Esophagus muscularis mucosa (tissue), 4 donors: ENCODE results near the gene ADAT1. TPM values are rescaled to one million over a fixed set of nuclear protein-coding genes. Genes with fewer than 3 reads are reported as not detected.
A peak's percentile ranks its signal among the peaks of the same experiment; 100 is the strongest.

ENCODE experiments used
- DNase-seq: peaks from one replicate; pipeline ENCODE4 v3.0.0-alpha.2; 2017; ENCODE audit errors: extremely low spot score
- H3K27ac ChIP-seq, 4 donors: fragments of 200-600 bp; sonication (generic); replicated peaks in 1 of 4; 1 replicate in 3 of 4; 2 replicates in 1 of 4; pipeline ENCODE4 v1.5.1; 2016 to 2019; ENCODE audit warnings: mild to moderate bottlenecking in 1 of 4
- H3K27me3 ChIP-seq, 4 donors: fragments of 200-600 bp; sonication (generic); one replicate each; pipeline versions ENCODE4 v1.5.1 to v1.6.0; 2016 to 2019
- H3K36me3 ChIP-seq, 4 donors: fragments of 200-600 bp; sonication (generic); one replicate each; pipeline ENCODE4 v1.5.1; 2016 to 2019
- H3K4me1 ChIP-seq, 4 donors: fragments of 200-600 bp; sonication (generic); one replicate each; pipeline ENCODE4 v1.5.1; 2016 to 2019
- H3K4me3 ChIP-seq, 4 donors: fragments of 200-600 bp; sonication (generic); 1 replicate in 2 of 4; 2 replicates in 2 of 4; pipeline ENCODE4 v1.5.1; 2016 to 2019; ENCODE audit warnings: mild to moderate bottlenecking in 4 of 4, moderate library complexity in 1 of 4
- H3K9me3 ChIP-seq, 4 donors: fragments of 200-600 bp; sonication (generic); 1 replicate in 3 of 4; 2 replicates in 1 of 4; pipeline ENCODE4 v1.5.1; 2016 to 2019
- EP300 ChIP-seq: sonication (generic); formaldehyde crosslinking; IDR thresholded peaks from one replicate; pipeline ENCODE4 v1.6.1; 2017; ENCODE audit warnings: antibody characterized with exemption
- POLR2A ChIP-seq: fragments of 450-650 bp; IDR thresholded peaks from one replicate; pipeline ENCODE4 v1.6.1; 2017; ENCODE audit warnings: antibody characterized with exemption, moderate library complexity, mild to moderate bottlenecking, low read depth
- POLR2AphosphoS5 ChIP-seq, 2 donors: sonication (generic); formaldehyde crosslinking; IDR thresholded peaks; one replicate each; pipeline ENCODE4 v1.6.1; 2017; ENCODE audit warnings: antibody characterized with exemption in 2 of 2
- WGBS: methylation state at CpG from one replicate; pipeline ENCODE4 v1.1.5; 2018; 5-methylcytosine and 5-hydroxymethylcytosine counted together
- intact Hi-C: fragments of 100-400 bp; cut with DNase I; formaldehyde crosslinking; loops from one replicate; pipeline ENCODE4 v1.15.1; 2023
- total RNA-seq, 4 donors: library from RNA; depleted of rRNA; stranded (reverse); fragments of >200 nt; gene quantifications; one replicate each; pipeline versions ENCODE4 v1.1.0 to v1.2.1, GENCODE V29; 2016
- TF ChIP-seq, protein P1 (sequence below), 3 experiments: fragments of 200-600 bp in 2 of 3; fragments of 450-650 bp in 1 of 3; sonication (generic) in 2 of 3; IDR thresholded peaks; one replicate each; pipeline ENCODE4 v1.5.1; 2017 to 2019; ENCODE audit warnings: antibody characterized with exemption in 3 of 3, mild to moderate bottlenecking in 2 of 3, moderate library complexity in 1 of 3

The ADAT1 gene
- total RNA-seq, 4 donors from 2014 or later, result 17.0 to 33.6 (median 22.7) TPM

DNA sequence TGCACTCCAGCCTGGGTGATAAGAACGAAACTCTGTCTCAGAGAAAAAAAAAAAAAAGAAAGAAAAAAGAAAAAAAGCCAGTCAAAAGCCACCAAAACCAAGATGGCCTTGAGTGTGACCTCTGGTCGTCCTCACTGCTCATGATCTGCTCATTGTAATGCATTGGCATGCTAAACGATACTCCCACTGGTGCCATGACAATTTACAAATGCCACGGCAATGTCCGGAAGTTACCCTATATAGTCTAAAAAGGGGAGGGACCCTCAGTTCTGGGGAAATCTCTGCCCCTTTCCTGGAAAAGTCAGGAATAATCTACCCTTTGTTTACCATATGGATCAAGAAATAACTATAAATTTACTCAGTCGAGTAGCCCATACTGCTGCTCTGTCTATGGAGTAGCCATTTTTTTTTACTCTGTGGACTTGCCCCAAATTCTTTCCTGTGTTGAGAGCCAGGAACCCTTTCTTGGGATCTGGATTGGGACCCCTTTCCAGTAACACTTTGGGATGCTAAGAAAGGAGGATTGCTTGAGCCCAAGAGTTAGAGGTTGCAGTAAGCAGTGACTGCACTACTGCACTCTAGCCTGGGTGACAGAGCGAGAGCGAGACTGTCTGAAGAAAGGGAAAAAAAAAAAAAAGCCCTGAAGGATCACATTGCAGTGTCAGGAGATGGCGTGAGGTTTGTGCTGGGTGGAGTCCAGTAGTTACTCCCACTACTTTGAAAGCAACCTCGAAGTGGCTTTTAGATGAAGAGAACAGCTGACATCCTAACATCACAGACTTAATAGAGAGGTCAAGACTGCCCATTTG is 63.3 kb downstream of the ADAT1 start:
- H3K4me3 ChIP-seq, result no peak overlapping the region
- H3K9me3 ChIP-seq, result no peaks in the 10 kb centered on the region
- TF ChIP-seq POLR2AphosphoS5 (IDR thresholded peaks at IDR 0.05) (no peak), POLR2A (no peak), EP300 (no peak)
- TF ChIP-seq, protein P1, sequence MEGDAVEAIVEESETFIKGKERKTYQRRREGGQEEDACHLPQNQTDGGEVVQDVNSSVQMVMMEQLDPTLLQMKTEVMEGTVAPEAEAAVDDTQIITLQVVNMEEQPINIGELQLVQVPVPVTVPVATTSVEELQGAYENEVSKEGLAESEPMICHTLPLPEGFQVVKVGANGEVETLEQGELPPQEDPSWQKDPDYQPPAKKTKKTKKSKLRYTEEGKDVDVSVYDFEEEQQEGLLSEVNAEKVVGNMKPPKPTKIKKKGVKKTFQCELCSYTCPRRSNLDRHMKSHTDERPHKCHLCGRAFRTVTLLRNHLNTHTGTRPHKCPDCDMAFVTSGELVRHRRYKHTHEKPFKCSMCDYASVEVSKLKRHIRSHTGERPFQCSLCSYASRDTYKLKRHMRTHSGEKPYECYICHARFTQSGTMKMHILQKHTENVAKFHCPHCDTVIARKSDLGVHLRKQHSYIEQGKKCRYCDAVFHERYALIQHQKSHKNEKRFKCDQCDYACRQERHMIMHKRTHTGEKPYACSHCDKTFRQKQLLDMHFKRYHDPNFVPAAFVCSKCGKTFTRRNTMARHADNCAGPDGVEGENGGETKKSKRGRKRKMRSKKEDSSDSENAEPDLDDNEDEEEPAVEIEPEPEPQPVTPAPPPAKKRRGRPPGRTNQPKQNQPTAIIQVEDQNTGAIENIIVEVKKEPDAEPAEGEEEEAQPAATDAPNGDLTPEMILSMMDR (IDR thresholded peaks at IDR 0.05), result no peak
- H3K36me3 ChIP-seq, result no peaks in the 10 kb centered on the region
- peaks cover 8 to 18% (median 15%) of the 10 kb centered on the region in 4 donors for H3K4me1 ChIP-seq
- H3K27me3 ChIP-seq, result no peaks in the 10 kb centered on the region
- 64% methylated on average over 10 of the region's 10 CpGs for WGBS
- DNase-seq, result no peak
- H3K27ac ChIP-seq, result no peak overlapping the region
- intact Hi-C loops, result loop anchor here (10.0 kb wide), 1 partner anchor 85 kb away; the partner anchor contains the start of genes KARS1 and TERF2IP

DNA sequence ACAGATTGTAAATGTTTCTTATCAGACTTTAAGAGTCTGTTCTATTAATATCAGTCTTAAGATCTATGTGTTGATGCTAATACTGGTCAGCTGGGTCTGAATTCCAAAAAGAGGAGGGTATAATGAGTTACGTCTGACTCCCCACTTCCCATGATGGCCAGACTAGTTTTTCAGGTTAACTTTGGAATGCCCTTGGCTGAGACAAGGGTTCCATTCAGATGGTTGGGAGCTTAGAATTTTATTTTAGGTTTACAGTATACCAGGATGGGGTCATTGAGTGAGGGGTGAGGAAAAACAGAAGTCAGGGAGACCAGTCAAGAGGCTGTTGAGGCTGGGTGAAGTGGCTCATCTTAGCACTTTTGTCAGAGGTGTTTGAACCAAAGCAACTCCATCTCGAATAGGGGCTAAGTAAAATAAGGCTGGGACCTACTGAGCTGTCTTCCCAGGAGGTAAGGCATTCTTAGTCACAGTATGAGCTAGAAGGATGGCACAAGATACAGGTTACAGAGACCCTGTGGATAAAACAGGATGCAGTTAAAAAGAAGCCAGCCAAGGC is 64.2 kb downstream of the ADAT1 start:
- intact Hi-C loops, result loop anchor here (10.0 kb wide), 1 partner anchor 86 kb away; the partner anchor contains the start of genes KARS1 and TERF2IP
- no peak overlapping the region for H3K4me3 ChIP-seq
- no peak overlapping the region for H3K27ac ChIP-seq
- DNase-seq, result no peak
- peaks cover 8 to 25% (median 19%) of the 10 kb centered on the region in 4 donors for H3K4me1 ChIP-seq
- no peaks in the 10 kb centered on the region for H3K27me3 ChIP-seq
- no peak for TF ChIP-seq POLR2A
- H3K36me3 ChIP-seq, result no peaks in the 10 kb centered on the region
- H3K9me3 ChIP-seq, result no peaks in the 10 kb centered on the region
- WGBS, result 82% methylated on average over 2 of the region's 2 CpGs

DNA sequence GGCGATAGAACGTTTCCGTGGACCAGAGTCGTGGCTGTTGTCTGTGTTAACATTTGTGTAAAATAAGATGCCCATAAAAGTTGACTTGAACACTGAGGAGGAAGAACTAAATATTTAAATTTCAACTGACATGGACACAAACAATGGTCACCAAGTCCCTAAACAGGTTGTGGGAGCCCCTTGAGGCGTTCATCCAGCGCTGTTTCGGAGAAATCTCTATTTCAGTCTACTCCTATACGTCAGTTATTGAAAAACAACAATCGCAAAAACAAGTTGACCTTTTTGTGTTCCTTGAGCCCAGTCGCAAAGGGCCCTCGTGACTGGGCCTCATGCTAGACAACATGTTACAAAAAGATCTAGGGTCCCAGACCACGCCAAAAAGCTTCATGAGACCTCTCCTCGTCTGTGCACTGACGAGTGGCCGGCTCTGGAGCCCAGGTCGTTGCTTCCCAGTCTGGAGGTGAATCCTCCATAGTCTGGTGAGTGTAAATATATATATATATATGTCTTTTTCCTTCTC is 66.6 kb downstream of the ADAT1 start:
- Histone ChIP-seq H3K27me3 (no peaks in the 10 kb centered on the region), H3K27ac (peak overlapping the region; percentile 78 to 89 (median 85)), H3K9me3 (no peaks in the 10 kb centered on the region), H3K4me1 (peaks cover 8 to 25% (median 19%) of the 10 kb centered on the region in 4 donors), H3K36me3 (no peaks in the 10 kb centered on the region), H3K4me3 (peak overlapping the region; percentile 82 to 90 (median 82))
- intact Hi-C loops, result loop anchor here (10.0 kb wide), 1 partner anchor 88 kb away; the partner anchor contains the start of genes KARS1 and TERF2IP
- DNase-seq, result no peak
- 38% methylated on average over 16 of the region's 16 CpGs for WGBS
- TF ChIP-seq, protein P1 (IDR thresholded peaks at IDR 0.05), result no peak
- TF ChIP-seq POLR2A, result peak; percentile 12

DNA sequence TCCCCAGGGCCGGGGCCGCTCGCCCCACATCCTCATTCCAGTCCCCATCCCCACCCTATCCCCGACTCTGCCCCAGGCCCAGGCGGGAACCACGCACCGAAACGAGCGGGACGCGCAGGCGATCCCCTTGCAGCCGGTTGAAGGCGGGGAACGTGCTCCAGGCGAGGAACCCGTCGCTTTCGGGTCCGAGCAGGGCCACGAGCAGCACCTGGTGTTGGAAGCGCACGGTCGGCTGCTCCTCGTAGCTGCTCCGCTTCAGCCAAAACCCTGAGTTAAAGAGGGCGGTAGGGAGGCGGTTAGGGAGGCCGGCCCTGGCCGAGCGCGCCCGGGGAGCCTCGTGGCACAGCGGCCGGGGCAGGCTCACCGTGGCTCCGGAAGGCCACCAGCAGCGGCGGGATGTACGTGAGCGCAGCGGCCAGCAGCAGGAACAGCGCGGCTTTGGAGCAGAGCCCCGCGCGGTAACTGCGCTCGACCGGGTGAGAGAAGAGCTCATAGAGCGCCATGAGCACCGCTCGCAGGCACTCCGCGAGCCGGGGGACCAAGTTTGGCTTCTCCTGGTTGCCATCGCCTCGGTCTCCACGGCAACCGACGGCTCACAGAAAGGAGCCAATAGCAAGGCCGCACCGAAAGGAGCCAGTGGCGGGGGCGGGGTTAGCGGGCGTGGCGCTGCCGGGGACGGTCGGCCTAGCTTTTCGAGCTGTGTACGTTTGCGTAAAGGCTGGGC is 67.2 kb downstream of the ADAT1 start, which contains the start of gene TMEM231:
Gene TMEM231 (minus strand): TSS at position 546 of the 724 bp plus-strand sequence. CDS start 43 bp downstream, at position 503.
- intact Hi-C loops, result loop anchor here (10.0 kb wide), 1 partner anchor 89 kb away; the partner anchor contains the start of genes KARS1 and TERF2IP
- WGBS, result 3% methylated on average over 15 of the region's 75 CpGs
- Histone ChIP-seq H3K27ac (peak within 1 kb of the TSS; percentile 78 to 89 (median 85)), H3K9me3 (no peaks in the 10 kb centered on the region), H3K4me1 (peaks cover 8 to 25% (median 19%) of the 10 kb centered on the region in 4 donors), H3K4me3 (peak within 1 kb of the TSS; percentile 82 to 90 (median 82)), H3K36me3 (no peaks in the 10 kb centered on the region), H3K27me3 (no peaks in the 10 kb centered on the region)
- DNase-seq, result peak; percentile 99
- TF ChIP-seq, protein P1 (IDR thresholded peaks at IDR 0.05), result no peak
- TF ChIP-seq POLR2AphosphoS5 (IDR thresholded peaks at IDR 0.05), result peak; percentile 76 to 86
